ENCODE results near the gene AGPAT3. TPM values are rescaled to one million over a fixed set of nuclear protein-coding genes. Genes with fewer than 3 reads are reported as not detected.

AGPAT3 gene
- total RNA-seq, 1 experiment from 2014 or later = 13.0 TPM

GRCh38 chr21:43987509-43987908, 122.5 kb downstream of the AGPAT3 start:
- H3K9ac ChIP-seq (ENCODE audit: extremely low read depth, insufficient read length, low read length) = no peak overlapping the region
- H3K14ac ChIP-seq (ENCODE audit: insufficient read depth, low read length) = no peak overlapping the region
- H2BK12ac ChIP-seq (ENCODE audit: insufficient read length, low read depth, low read length) = no peak overlapping the region
- DNase-seq = no peak
- no peak overlapping the region for H3K4me3 Mint-ChIP-seq
- H3K4me2 ChIP-seq (ENCODE audit: insufficient read depth, insufficient read length, low read length) = no peak overlapping the region
- H3K4ac ChIP-seq (ENCODE audit: low read depth, low read length) = no peak overlapping the region
- H3K4me1 Mint-ChIP-seq = peaks cover 14 to 18% of the 10 kb centered on the region in 2 experiments
- no peaks in the 10 kb centered on the region for H4K20me1 ChIP-seq (ENCODE audit: control insufficient read depth, insufficient read depth, insufficient read length)
- peaks cover 3% of the 10 kb centered on the region for H3K23me2 ChIP-seq (ENCODE audit: insufficient read length, low read depth, low read length, poor library complexity, severe bottlenecking)
- no peak overlapping the region for H3K56ac ChIP-seq (ENCODE audit: insufficient read length, low read depth, low read length)
- no peak overlapping the region for H2BK20ac ChIP-seq (ENCODE audit: low read depth, low read length, poor library complexity, severe bottlenecking)
- H3K9me3 Mint-ChIP-seq = no peaks in the 10 kb centered on the region
- no peak overlapping the region for H3K27ac ChIP-seq (ENCODE audit: insufficient read length, low read depth, low read length)
- no peak overlapping the region for H3K18ac ChIP-seq (ENCODE audit: insufficient read length, low read depth, low read length)
- no CpG with 5 or more reads among the region's 6 CpGs for whole genome bisulfite sequencing (ENCODE audit: extremely low coverage, insufficient read length, low lambda C conversion rate)
- no peak overlapping the region for H2BK120ac ChIP-seq (ENCODE audit: low read depth, low read length, poor library complexity, severe bottlenecking)
- no peaks in the 10 kb centered on the region for H3K36me3 Mint-ChIP-seq (ENCODE audit: insufficient read depth in 1 of 3, low read depth in 3 of 3)
- H4K91ac ChIP-seq (ENCODE audit: insufficient read length, low read depth, low read length) = no peak overlapping the region
- H3K79me2 ChIP-seq (ENCODE audit: insufficient read depth, low read length) = no peaks in the 10 kb centered on the region
- H2AK5ac ChIP-seq (ENCODE audit: insufficient read length, low read length) = no peak overlapping the region
- no peak overlapping the region for H3T11ph ChIP-seq (ENCODE audit: low read length)
- H3K79me1 ChIP-seq (ENCODE audit: insufficient read depth, low read depth, low read length, poor library complexity, severe bottlenecking) = no peaks in the 10 kb centered on the region
- H4K8ac ChIP-seq (replicated peaks; ENCODE audit: insufficient read length, low read depth, low read length) = no peak overlapping the region
- no peak overlapping the region for H2AFZ ChIP-seq (ENCODE audit: low read length)
- H4K5ac ChIP-seq (ENCODE audit: insufficient read length, low read depth, low read length) = no peak overlapping the region
- no peaks in the 10 kb centered on the region for H3K9me3 ChIP-seq (ENCODE audit: control insufficient read depth, low read depth, low read length)
- no peak overlapping the region for H3K23ac ChIP-seq (ENCODE audit: insufficient read length, low read depth, low read length)
- H2BK5ac ChIP-seq (ENCODE audit: insufficient read length, low read length) = no peak overlapping the region
- H2BK15ac ChIP-seq (ENCODE audit: low read depth, low read length) = no peak overlapping the region
- no peak overlapping the region for H3K27ac Mint-ChIP-seq
- no peaks in the 10 kb centered on the region for H3K4me1 ChIP-seq (ENCODE audit: insufficient read depth, low read length)
- H3K27me3 ChIP-seq (ENCODE audit: insufficient read depth, low read length) = no peaks in the 10 kb centered on the region
- TF ChIP-seq CTCF (conservative IDR thresholded peaks at IDR 0.05) = no peak
- no peaks in the 10 kb centered on the region for H3K27me3 Mint-ChIP-seq (ENCODE audit: low read depth)
